Measurements from ENCODE around the gene RNF43.

DNA sequence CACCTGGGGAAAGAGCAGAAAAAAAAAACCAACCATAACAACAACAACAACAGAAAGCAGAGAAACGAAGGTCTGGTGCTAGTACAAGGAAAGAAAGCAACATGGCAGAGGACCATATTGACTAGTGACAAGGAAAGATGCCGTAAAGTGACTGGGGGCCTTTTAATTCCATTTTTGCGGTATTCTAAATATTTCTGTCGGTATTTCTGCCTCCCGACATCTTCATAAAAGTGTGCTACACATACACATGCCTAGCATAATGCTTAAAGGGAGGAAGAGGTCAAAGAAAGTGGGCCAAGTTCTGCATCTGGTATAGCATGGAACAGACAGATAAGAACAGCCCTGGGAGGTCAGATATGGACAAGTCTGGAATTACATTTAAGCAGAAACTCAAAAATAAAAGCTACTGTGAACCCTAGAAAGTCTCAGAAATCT, 19.5 kb upstream of the RNF43 start:
- no peak for TF ChIP-seq POLR2A (IDR thresholded peaks at IDR 0.05; ENCODE audit: insufficient read depth in 1 of 2, low read depth in 2 of 2, low read length in 2 of 2)
- no peak for TF ChIP-seq TAF1 (CRISPR knock-in tag; IDR thresholded peaks at IDR 0.05)
- no peak for TF ChIP-seq ZNF335 (CRISPR knock-in tag; IDR thresholded peaks at IDR 0.05)
- TF ChIP-seq CREM (IDR thresholded peaks at IDR 0.05) = no peak
- TF ChIP-seq CREM (CRISPR knock-in tag; IDR thresholded peaks at IDR 0.05) = no peak
- no peak for TF ChIP-seq ZKSCAN1 (IDR thresholded peaks at IDR 0.05; ENCODE audit: low read length)
- TF ChIP-seq HDAC6 (IDR thresholded peaks at IDR 0.05; ENCODE audit: low read depth, low read length) = no peak
- no peak for TF ChIP-seq EZH2 (conservative IDR thresholded peaks at IDR 0.05; ENCODE audit: low read depth, low read length)
- no peak for TF ChIP-seq ZBTB8A (CRISPR knock-in tag; IDR thresholded peaks at IDR 0.05; ENCODE audit: borderline replicate concordance, low read depth)
- TF ChIP-seq, protein P1, sequence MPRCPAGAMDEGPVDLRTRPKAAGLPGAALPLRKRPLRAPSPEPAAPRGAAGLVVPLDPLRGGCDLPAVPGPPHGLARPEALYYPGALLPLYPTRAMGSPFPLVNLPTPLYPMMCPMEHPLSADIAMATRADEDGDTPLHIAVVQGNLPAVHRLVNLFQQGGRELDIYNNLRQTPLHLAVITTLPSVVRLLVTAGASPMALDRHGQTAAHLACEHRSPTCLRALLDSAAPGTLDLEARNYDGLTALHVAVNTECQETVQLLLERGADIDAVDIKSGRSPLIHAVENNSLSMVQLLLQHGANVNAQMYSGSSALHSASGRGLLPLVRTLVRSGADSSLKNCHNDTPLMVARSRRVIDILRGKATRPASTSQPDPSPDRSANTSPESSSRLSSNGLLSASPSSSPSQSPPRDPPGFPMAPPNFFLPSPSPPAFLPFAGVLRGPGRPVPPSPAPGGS (CRISPR knock-in tag; IDR thresholded peaks at IDR 0.05) = no peak
